Measurements from ENCODE around the gene DCAF7.

Gene DCAF7

DNA sequence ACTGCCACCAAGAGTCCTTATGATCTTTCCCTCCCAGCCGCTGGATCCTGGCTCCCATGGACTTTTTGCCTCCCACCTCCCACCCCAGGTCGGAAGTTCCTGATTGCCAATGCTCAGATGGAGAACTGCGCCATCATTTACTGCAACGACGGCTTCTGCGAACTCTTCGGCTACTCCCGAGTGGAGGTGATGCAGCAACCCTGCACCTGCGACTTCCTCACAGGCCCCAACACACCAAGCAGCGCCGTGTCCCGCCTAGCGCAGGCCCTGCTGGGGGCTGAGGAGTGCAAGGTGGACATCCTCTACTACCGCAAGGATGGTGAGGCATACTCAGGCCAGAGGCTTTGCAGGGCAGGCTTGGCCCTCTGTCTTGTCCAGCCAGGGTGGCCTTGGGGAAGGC is 26.2 kb upstream of the DCAF7 start:
- no peak for DNase-seq (ENCODE audit: low read depth in 2 of 3, low spot score in 1 of 3)

GRCh38 chr17:63525190-63525946 is 24.9 kb upstream of the DCAF7 start:
- DNase-seq (ENCODE audit: low read depth in 2 of 3, low spot score in 1 of 3): no peak

- no peak for DNase-seq (ENCODE audit: low read depth in 2 of 3, low spot score in 1 of 3)
These were observed 23.4 kb upstream of the DCAF7 start for GRCh38 chr17:63526861-63527260.

DNA sequence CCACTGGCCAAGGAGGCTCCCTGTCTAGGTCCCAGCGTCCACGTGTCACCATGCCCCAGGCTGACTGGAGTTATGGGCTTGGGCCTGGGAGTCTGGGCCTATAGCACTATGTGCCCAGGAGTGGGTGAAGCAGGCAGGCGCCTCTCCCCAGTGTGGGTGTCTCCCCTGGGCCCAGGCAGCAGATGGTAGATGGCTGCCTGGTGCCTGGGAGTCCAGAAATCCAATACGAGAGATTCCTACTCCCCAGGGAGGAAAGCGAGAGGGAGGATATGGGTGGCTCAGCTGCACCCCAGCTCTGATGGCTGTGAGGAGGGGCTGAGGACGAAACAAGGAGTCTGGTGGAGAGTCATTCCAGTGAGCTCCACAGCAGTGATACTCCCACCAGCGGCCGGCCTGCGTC is 22.1 kb upstream of the DCAF7 start:
- no peak for DNase-seq (ENCODE audit: low read depth in 2 of 3, low spot score in 1 of 3)

DNA sequence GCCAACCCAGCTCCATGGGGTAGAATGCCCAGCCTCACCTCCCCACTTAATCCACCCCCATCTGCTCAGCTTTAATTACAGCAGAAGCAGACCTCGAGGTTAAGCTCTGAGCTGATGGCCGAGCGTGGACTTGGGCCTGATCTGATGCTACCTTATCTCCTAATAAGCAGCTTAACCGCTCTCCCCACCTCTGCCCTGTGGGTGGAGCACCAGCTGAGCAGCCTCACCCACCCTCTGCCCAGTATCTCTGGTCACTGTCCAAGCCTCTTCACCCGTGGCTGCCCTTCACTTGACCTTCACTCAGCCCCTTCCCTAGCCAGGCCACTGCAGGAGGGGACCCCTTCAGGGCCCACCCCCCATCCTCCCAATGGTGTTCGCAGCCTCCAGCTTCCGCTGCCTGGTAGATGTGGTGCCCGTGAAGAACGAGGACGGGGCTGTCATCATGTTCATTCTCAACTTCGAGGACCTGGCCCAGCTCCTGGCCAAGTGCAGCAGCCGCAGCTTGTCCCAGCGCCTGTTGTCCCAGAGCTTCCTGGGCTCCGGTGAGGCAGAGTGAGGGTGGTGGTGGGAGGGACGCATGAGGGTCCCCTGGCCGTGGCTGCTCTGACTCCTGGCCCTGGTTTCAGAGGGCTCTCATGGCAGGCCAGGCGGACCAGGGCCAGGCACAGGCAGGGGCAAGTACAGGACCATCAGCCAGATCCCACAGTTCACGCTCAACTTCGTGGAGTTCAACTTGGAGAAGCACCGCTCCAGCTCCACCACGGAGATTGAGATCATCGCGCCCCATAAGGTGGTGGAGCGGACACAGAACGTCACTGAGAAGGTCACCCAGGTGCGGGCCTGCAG is 20.3 kb upstream of the DCAF7 start:
- no peak for DNase-seq (ENCODE audit: low read depth in 2 of 3, low spot score in 1 of 3)

DNA sequence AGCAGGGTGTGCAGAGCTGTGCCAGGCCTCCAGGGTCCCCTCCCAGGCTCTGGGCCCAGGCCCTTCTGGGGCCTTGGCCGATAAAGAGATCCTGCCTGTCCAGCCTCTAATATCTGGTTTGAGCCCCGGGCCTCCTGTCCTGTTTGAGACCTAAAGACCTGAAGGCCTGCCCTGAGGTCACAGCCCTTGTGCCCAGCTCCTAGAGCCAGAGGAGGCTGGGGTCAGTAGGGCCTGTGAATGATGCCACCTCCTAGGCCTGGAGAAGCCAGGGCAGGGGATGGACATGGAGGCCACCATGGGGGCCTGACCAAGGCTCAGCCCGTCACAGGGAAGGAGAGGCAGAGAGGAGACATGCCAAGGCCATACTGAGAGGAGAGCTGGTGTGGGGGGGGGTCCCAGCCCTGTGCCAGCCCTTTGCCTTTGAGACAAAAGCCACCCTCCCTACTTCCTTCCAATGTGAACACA is 19.7 kb upstream of the DCAF7 start:
- no peak for DNase-seq (ENCODE audit: low read depth in 2 of 3, low spot score in 1 of 3)

DNA sequence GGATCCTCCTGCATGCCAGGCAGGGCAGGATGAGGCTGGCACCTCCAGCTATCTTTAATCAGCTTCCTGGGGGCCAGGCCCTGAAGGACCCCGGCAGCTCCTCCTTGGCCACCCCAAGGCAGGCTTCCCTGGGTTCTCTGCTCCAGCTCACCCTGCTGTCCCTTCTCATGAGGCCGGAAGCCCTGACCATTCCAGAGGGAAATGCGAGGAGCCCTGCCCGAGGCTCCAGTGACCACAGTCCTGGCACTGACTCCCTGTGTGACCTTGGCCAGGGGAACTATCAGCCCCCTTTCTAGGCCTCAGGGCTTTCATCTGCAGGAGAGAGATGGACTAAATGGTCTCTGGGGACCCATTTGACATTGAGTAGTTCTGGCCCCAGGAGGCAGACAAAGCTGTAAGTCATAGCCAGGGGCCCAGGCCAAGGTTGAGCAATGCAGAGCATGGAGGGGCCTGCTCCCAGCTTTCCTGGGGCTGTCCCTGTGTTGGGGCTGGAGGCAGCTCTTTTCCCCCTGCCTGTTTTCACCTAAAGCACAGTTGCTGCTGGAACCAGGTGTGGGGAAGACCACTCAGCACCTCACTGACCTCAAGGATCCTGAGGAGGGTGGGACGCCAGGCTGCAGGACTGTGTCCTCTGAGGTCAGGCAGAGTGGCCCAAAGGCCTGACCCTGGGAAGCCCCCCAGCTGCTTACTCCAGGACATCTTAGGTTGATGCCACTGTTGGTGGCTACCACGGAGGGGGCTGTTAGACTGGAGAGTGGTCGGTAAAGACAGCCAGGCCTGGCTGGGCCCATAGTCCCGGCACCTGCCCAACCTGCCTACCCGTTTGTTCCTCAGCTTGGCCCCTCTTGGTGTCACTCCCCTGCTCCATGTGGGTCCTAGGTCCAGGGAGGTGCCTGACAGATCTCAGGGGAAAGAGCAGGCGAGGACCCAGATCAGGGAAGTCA is 19.0 kb upstream of the DCAF7 start:
- no peak for DNase-seq (ENCODE audit: low read depth in 2 of 3, low spot score in 1 of 3)

- DNase-seq (ENCODE audit: low read depth in 2 of 3, low spot score in 1 of 3): no peak
These were observed 16.7 kb upstream of the DCAF7 start for GRCh38 chr17:63533433-63534077.

- no peak for DNase-seq (ENCODE audit: low read depth in 2 of 3, low spot score in 1 of 3)
These were observed 16.2 kb upstream of the DCAF7 start for GRCh38 chr17:63534078-63534570.

- no peak for DNase-seq (ENCODE audit: low read depth in 2 of 3, low spot score in 1 of 3)
These were observed 15.3 kb upstream of the DCAF7 start for GRCh38 chr17:63534816-63535455.

GRCh38 chr17:63535640-63536039 is 14.6 kb upstream of the DCAF7 start:
- DNase-seq (ENCODE audit: low read depth in 2 of 3, low spot score in 1 of 3): no peak

DNA sequence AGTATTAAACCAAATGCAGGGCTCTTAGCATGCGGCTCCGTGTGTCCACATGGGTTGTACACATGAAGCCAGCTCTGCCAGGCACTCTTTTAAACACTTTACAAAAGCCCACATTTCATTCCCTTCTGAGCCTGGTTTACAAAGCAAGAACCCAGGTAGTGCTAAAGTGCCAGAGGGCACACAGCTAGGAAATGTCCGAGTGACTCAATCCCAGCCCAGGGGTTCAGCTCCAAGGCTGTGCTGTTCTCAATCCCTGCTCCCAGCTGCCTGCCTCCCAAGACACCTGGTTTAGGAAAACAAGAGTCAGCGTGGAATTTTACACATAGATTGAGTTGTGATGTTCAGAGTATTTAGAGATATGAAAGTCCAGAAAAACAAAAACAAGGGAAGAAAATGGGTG is 13.3 kb upstream of the DCAF7 start:
- DNase-seq (ENCODE audit: low read depth in 2 of 3, low spot score in 1 of 3): no peak

- DNase-seq (ENCODE audit: low read depth in 2 of 3, low spot score in 1 of 3): no peak
These were observed 12.1 kb upstream of the DCAF7 start for GRCh38 chr17:63537991-63538692.

DNA sequence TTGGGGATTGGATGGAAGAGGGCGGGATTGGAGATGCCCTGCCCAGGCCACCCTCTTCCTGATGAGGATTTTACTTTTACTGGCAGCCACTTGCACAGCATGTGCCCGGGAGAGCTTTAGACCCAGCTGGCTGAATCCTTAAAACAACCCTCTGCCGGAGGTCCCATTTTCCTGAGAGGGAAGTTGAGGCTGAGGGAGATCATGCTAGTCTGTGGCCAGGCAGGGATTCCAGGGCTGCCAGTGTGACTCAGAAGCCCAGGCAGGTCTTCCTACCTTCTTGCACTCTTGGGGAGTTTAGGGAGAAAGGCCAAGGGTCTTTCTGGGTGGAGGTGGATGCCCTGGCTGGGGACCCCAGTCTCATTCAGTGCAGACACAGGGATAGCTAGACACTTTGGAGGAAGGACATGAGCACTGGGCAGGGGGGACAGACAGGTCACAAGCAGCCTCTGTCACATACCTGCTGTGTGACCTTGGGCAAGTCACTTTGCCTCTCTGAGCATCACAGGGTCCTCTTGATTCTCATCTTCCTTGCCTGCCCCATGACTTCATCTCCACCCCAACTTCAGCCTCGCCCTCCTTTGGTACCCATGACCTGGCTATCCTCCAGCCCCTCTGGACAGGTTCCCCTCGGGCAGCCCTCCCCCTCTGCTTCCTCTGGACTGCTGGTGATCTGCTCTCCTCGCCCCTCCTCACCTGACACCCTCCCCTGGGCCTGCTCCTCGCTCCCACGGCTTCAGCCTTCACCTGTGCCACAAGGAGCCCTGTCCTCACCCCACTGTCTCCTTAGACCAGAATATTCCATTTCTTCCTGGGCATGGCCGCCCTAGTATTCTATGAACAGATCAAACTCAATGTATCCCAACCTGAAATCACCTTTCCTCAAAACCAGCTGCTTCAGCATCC is 11.3 kb upstream of the DCAF7 start:
- no peak for DNase-seq (ENCODE audit: low read depth in 2 of 3, low spot score in 1 of 3)

DNA sequence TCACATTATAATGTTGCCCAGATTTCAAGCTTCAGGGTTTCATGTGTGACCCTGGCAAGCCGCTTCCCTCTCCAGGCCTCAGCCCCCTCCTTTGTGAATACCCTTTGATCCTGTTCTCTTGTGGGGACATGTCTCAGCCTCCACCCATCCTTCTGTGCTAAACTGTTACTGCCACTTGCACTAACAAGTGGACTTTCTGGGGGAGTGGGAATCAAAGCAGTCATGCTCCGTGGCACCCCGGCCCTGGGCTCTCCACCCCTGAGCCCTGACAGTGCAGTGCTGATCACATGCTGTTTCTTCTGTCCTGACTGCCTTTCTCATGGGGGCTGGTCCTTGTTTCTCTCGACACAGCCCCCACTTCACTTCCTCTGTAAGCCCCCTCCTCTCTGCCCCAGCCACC is 9.7 kb upstream of the DCAF7 start:
- DNase-seq (ENCODE audit: low read depth in 2 of 3, low spot score in 1 of 3): no peak

- no peak for DNase-seq (ENCODE audit: low read depth in 2 of 3, low spot score in 1 of 3)
These were observed 8.1 kb upstream of the DCAF7 start for GRCh38 chr17:63542218-63542545.

DNA sequence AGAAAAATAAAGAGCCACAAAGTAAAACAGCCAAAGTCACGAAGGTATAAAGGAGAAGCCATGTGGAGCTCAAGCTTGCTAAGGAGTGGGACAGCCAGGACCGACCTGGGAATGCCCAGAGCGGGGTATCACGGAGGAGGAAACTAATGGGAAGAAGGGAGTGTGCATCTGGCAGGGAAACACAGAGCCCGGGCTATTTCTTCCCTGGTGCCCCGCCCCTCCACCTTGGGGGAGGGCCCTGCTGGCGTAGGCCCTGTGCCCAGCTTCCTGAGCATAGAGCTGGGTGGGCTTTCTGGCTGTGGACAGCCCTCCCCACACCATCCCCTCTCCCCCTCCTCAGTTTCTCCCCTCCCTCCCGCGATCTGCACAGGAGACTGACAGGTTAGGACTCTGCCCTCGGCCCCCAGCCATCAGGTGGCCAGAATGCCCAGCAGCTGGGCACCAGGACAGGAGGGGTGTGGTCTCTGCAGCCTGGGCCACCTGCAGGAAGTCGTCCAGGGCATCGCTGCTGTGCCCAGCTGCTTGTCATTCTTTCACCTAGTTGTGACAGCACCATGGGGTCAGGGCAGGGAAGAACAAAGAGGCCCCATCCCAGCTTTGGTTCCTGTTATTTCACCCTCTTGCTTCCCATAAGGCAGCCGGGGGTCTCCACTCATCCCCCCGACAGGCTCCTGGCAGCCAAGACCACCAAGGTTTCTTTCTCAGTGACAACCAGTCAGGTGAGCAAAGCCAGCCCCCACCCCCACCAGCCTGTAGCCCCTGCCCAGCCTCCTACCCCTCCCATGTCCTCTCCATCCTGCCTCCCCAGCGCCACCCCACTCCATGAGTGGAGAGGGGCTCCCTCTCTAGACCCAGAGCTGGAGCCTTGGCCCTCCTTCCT is 7.1 kb upstream of the DCAF7 start:
- no peak for DNase-seq (ENCODE audit: low read depth in 2 of 3, low spot score in 1 of 3)

Measured in stimulated activated CD4-positive, alpha-beta T cell treated with anti-CD3 and anti-CD28 coated beads, Interleukin-12 subunit alpha, Interleukin-12 subunit beta, amount 100 ng/mL, for 48 hours (primary cell).